ENCODE measurements around the gene RNASE8.

The RNASE8 gene

GRCh38 chr14:21098076-21098891 lies 40.7 kb downstream of the RNASE8 start, which contains the start of gene ZNF219:
TSS of gene ZNF219 (minus strand) at chr14:21098655. CDS start at chr14:21093591, 5,064 bp downstream.
- TF ChIP-seq, protein P1, sequence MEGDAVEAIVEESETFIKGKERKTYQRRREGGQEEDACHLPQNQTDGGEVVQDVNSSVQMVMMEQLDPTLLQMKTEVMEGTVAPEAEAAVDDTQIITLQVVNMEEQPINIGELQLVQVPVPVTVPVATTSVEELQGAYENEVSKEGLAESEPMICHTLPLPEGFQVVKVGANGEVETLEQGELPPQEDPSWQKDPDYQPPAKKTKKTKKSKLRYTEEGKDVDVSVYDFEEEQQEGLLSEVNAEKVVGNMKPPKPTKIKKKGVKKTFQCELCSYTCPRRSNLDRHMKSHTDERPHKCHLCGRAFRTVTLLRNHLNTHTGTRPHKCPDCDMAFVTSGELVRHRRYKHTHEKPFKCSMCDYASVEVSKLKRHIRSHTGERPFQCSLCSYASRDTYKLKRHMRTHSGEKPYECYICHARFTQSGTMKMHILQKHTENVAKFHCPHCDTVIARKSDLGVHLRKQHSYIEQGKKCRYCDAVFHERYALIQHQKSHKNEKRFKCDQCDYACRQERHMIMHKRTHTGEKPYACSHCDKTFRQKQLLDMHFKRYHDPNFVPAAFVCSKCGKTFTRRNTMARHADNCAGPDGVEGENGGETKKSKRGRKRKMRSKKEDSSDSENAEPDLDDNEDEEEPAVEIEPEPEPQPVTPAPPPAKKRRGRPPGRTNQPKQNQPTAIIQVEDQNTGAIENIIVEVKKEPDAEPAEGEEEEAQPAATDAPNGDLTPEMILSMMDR (IDR thresholded peaks at IDR 0.05; ENCODE audit: insufficient read depth, low read length, poor library complexity, severe bottlenecking), result peak; percentile 8
- peak within 1 kb of the TSS; percentile 62 for H3K4me3 ChIP-seq (replicated peaks; ENCODE audit: low read depth, low read length)
- no peak for DNase-seq (ENCODE audit: extremely low read depth, insufficient read length)
- H3K27me3 ChIP-seq (replicated peaks; ENCODE audit: control insufficient read depth, insufficient read depth, low read length), result no peaks in the 10 kb centered on the region
- no peaks in the 10 kb centered on the region for H3K36me3 ChIP-seq (ENCODE audit: control insufficient read depth, insufficient read depth, low read length)

DNA sequence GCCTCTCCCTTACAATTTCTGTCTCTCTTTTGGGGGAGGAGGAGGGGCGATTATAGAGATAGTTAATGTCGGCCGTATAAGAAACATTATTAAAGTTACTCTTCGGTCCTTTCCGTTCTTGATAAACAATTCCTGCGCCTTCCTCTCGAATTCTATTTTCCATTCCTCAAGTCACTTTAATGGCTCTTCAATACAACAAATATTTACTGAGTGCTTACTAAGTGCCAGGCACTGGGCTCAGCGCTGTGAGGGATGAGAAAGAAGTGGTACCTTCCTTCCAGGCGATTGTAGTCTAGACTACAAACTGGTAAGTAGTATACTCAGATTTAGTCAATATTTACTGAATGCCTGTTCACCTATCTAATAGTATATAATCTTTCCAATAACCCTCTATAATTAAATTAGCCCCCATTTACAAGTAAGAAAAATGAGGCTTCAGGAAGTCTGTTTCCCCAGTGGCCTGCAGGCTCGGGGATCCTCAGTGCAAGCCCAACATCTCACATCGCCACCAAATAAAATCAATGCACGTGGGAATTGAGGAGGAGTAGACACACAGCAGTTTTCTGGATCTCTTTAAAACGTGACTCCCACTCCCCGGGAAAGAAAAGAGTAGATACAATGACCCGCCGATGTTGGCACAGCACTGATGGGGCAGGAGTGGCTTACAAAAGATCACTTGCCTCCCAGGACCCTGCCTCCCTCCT lies 41.4 kb downstream of the RNASE8 start:
- TF ChIP-seq, protein P1 (IDR thresholded peaks at IDR 0.05; ENCODE audit: insufficient read depth, low read length, poor library complexity, severe bottlenecking), result no peak
- Histone ChIP-seq H3K4me3 (replicated peaks; ENCODE audit: low read depth, low read length) (peak overlapping the region; percentile 62), H3K36me3 (ENCODE audit: control insufficient read depth, insufficient read depth, low read length) (no peaks in the 10 kb centered on the region), H3K27me3 (replicated peaks; ENCODE audit: control insufficient read depth, insufficient read depth, low read length) (no peaks in the 10 kb centered on the region)
- DNase-seq (ENCODE audit: extremely low read depth, insufficient read length), result no peak

DNA sequence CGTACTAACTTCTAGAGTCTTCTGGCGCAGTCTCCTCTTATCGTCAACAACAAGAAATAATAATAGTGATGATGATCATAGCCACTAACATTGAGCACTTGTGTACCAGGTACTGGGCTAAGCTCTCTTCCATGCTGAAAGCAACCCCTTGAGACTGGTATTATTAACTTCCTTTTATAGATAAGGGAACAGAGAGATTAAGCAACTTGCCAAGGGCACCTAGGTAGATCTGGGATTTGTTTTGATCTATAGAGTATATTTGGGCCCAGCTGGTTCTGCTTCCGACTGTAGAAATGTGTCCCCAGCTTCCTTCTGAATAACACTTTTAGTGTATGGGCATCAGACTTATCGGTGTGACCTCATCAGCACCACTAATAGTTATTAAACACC lies 42.0 kb downstream of the RNASE8 start:
- DNase-seq (ENCODE audit: extremely low read depth, insufficient read length), result no peak
- TF ChIP-seq, protein P1 (IDR thresholded peaks at IDR 0.05; ENCODE audit: insufficient read depth, low read length, poor library complexity, severe bottlenecking), result no peak
- H3K4me3 ChIP-seq (replicated peaks; ENCODE audit: low read depth, low read length), result no peak overlapping the region
- H3K36me3 ChIP-seq (ENCODE audit: control insufficient read depth, insufficient read depth, low read length), result no peaks in the 10 kb centered on the region
- no peaks in the 10 kb centered on the region for H3K27me3 ChIP-seq (replicated peaks; ENCODE audit: control insufficient read depth, insufficient read depth, low read length)

DNA sequence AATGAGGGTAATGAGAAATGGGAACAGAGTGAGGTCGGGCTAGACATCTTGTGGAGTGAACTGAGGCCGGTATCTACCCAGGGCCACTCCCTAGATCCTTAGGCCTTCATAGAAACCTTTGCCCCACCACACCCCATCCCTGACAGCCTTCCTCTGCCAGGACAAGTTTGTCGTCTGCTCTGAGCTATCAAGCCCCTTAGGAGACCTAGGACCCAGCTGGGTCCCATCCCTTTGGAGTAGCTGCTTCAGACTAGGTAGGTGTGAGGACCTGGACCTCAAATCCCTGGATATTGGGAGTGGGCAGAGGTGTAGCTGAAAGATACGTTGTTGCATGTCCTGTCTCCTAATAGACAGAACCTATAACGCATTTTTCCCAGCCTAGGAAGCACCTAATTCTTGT lies 43.3 kb downstream of the RNASE8 start, which contains the start of gene TMEM253:
Gene TMEM253 (plus strand): TSS at position 136 of the 400 bp plus-strand sequence. CDS start 278 bp downstream, outside the sequence.
- H3K4me3 ChIP-seq (replicated peaks; ENCODE audit: low read depth, low read length), result no peak within 1 kb of the TSS
- TF ChIP-seq, protein P1 (IDR thresholded peaks at IDR 0.05; ENCODE audit: insufficient read depth, low read length, poor library complexity, severe bottlenecking), result no peak
- H3K27me3 ChIP-seq (replicated peaks; ENCODE audit: control insufficient read depth, insufficient read depth, low read length), result no peaks in the 10 kb centered on the region

GRCh38 chr14:21101802-21102413 lies 44.3 kb downstream of the RNASE8 start:
- H3K27me3 ChIP-seq (replicated peaks; ENCODE audit: control insufficient read depth, insufficient read depth, low read length), result no peaks in the 10 kb centered on the region
- H3K4me3 ChIP-seq (replicated peaks; ENCODE audit: low read depth, low read length), result no peak overlapping the region
- no peaks in the 10 kb centered on the region for H3K36me3 ChIP-seq (ENCODE audit: control insufficient read depth, insufficient read depth, low read length)
- no peak for DNase-seq (ENCODE audit: extremely low read depth, insufficient read length)
- TF ChIP-seq, protein P1 (IDR thresholded peaks at IDR 0.05; ENCODE audit: insufficient read depth, low read length, poor library complexity, severe bottlenecking), result no peak

More for the DNA sequence above, 43.3 kb downstream of the RNASE8 start, which contains the start of gene TMEM253:
- H3K36me3 ChIP-seq (ENCODE audit: control insufficient read depth, insufficient read depth, low read length), result no peaks in the 10 kb centered on the region
- DNase-seq (ENCODE audit: extremely low read depth, insufficient read length), result no peak
